B cell (primary cell): Measurements from ENCODE around the gene SPDYA.

Source experiments
- EZH2 ChIP-seq: IDR thresholded peaks from 2 replicates; pipeline ENCODE4 v1.6.1; 2012; ENCODE audit warnings: borderline replicate concordance, low read depth, mild to moderate bottlenecking, moderate library complexity, low read length; ENCODE audit not compliant: insufficient read depth, poor library complexity, severe bottlenecking
- TF ChIP-seq, protein P1 (sequence below): fragments of 200-600 bp; IDR thresholded peaks from one replicate; pipeline ENCODE4 v1.8.0; 2022; ENCODE audit warnings: antibody characterized with exemption, mild to moderate bottlenecking

DNA sequence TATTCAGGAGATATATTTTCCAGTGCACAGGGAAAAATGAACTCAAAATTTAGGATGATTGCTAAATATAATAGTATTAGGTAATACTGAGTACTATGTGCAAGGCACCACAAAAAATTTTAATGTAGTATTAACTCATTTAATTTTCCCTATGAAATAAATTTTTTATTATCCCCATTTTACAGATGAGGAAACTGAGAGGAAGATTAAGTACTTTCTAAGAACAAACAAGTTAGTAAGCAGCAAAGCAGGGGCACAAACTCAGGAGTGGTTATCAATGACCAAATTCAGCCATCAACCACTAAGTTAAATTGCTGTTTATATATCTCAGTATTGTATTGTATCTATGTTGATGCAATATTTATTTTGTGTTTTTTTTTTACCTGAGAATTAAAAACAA lies 14.2 kb downstream of the SPDYA start:
- TF ChIP-seq, protein P1, sequence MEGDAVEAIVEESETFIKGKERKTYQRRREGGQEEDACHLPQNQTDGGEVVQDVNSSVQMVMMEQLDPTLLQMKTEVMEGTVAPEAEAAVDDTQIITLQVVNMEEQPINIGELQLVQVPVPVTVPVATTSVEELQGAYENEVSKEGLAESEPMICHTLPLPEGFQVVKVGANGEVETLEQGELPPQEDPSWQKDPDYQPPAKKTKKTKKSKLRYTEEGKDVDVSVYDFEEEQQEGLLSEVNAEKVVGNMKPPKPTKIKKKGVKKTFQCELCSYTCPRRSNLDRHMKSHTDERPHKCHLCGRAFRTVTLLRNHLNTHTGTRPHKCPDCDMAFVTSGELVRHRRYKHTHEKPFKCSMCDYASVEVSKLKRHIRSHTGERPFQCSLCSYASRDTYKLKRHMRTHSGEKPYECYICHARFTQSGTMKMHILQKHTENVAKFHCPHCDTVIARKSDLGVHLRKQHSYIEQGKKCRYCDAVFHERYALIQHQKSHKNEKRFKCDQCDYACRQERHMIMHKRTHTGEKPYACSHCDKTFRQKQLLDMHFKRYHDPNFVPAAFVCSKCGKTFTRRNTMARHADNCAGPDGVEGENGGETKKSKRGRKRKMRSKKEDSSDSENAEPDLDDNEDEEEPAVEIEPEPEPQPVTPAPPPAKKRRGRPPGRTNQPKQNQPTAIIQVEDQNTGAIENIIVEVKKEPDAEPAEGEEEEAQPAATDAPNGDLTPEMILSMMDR: no peak
- TF ChIP-seq EZH2: no peak
